GM23338 (cell line): ENCODE data around the gene SSTR4. TPM values are rescaled to one million over a fixed set of nuclear protein-coding genes. Genes with fewer than 3 reads are reported as not detected.

Experiments used
- ATAC-seq: fragments of 200-7000 bp; cut with Tn5 transposase; 3 replicates; pipeline ENCODE4 v1.9.1; 2020
- DNase-seq: peaks from one replicate; pipeline ENCODE4 v3.0.0-alpha.2; 2015; ENCODE audit warnings: low spot score
- H2AFZ ChIP-seq: fragments of 200-600 bp; sonication (generic); 2 replicates; pipeline ENCODE4 v1.8.0; 2016; ENCODE audit warnings: antibody characterized with exemption, mild to moderate bottlenecking, moderate library complexity
- H3F3A ChIP-seq: fragments of 200-600 bp; sonication (generic); replicated peaks from 2 replicates; pipeline ENCODE4 v1.8.0; 2017; ENCODE audit warnings: antibody characterized with exemption, mixed run types, low read depth
- H3K27ac ChIP-seq: fragments of 200-600 bp; sonication (generic); 2 replicates; pipeline ENCODE4 v1.6.1; 2016; ENCODE audit warnings: low read depth
- H3K27me3 ChIP-seq: fragments of 200-600 bp; sonication (generic); 2 replicates; pipeline ENCODE4 v1.8.0; 2016; ENCODE audit warnings: mild to moderate bottlenecking, mixed run types, moderate library complexity; ENCODE audit not compliant: insufficient read depth
- H3K36me3 ChIP-seq: fragments of 200-600 bp; sonication (generic); 2 replicates; pipeline ENCODE4 v1.8.0; 2016; ENCODE audit warnings: mild to moderate bottlenecking; ENCODE audit not compliant: insufficient read depth
- H3K4me1 ChIP-seq: fragments of 200-600 bp; sonication (generic); 2 replicates; pipeline ENCODE4 v1.8.0; 2016; ENCODE audit warnings: mild to moderate bottlenecking, moderate library complexity; ENCODE audit not compliant: insufficient read depth
- H3K4me2 ChIP-seq: fragments of 200-600 bp; sonication (generic); 2 replicates; pipeline ENCODE4 v1.7.1; 2017; ENCODE audit warnings: mixed run types
- H3K4me3 ChIP-seq: fragments of 200-600 bp; sonication (generic); 2 replicates; pipeline ENCODE4 v1.6.1; 2016; ENCODE audit warnings: mixed run types
- H3K79me2 ChIP-seq: fragments of 200-600 bp; sonication (generic); replicated peaks from 2 replicates; pipeline ENCODE4 v1.8.0; 2017; ENCODE audit warnings: mild to moderate bottlenecking; ENCODE audit not compliant: insufficient read depth
- H3K9me2 ChIP-seq: fragments of 200-600 bp; sonication (generic); 2 replicates; pipeline ENCODE4 v1.8.0; 2017; ENCODE audit not compliant: insufficient read depth
- H4K20me1 ChIP-seq: fragments of 200-600 bp; sonication (generic); replicated peaks from 2 replicates; pipeline ENCODE4 v1.8.0; 2017; ENCODE audit warnings: mild to moderate bottlenecking; ENCODE audit not compliant: insufficient read depth
- H3K27ac Mint-ChIP-seq: 2 replicates; pipeline ENCODE4 v1.8.0; 2020; ENCODE audit warnings: inconsistent platforms, mild to moderate bottlenecking, moderate library complexity, mixed read lengths
- H3K27me3 Mint-ChIP-seq: 3 replicates; pipeline ENCODE4 v1.8.0; 2022; ENCODE audit warnings: low read depth, mild to moderate bottlenecking, moderate library complexity, mixed read lengths, inconsistent platforms; ENCODE audit not compliant: insufficient read depth, poor library complexity
- H3K36me3 Mint-ChIP-seq: 3 replicates; pipeline ENCODE4 v1.8.0; 2021; ENCODE audit warnings: low read depth, mild to moderate bottlenecking, inconsistent platforms, moderate library complexity, mixed read lengths
- H3K4me1 Mint-ChIP-seq: 3 replicates; pipeline ENCODE4 v1.8.0; 2020; ENCODE audit warnings: mild to moderate bottlenecking, inconsistent platforms, mixed read lengths
- H3K4me3 Mint-ChIP-seq: 3 replicates; pipeline ENCODE4 v1.8.0; 2021; ENCODE audit warnings: moderate library complexity, mild to moderate bottlenecking, inconsistent platforms, mixed read lengths
- H3K9me3 Mint-ChIP-seq: 3 replicates; pipeline ENCODE4 v1.8.0; 2020; ENCODE audit warnings: moderate library complexity, mild to moderate bottlenecking, inconsistent platforms, mixed read lengths
- EZH2 ChIP-seq: fragments of 200-600 bp; sonication (generic); IDR thresholded peaks from one replicate; pipeline ENCODE4 v1.8.0; 2017; ENCODE audit warnings: antibody characterized with exemption, mild to moderate bottlenecking, low read depth; ENCODE audit not compliant: unreplicated experiment
- EZH2phosphoT487 ChIP-seq: fragments of 200-600 bp; sonication (generic); IDR thresholded peaks from one replicate; pipeline ENCODE4 v1.8.1; 2018; ENCODE audit warnings: antibody characterized with exemption; ENCODE audit not compliant: unreplicated experiment
- JUNB ChIP-seq: IDR thresholded peaks from one replicate; pipeline ENCODE4 v1.6.1; 2016; ENCODE audit warnings: antibody characterized with exemption; ENCODE audit not compliant: unreplicated experiment
- NANOG ChIP-seq: IDR thresholded peaks from 2 replicates; pipeline ENCODE4 v1.6.1; 2016; ENCODE audit warnings: antibody characterized with exemption, borderline replicate concordance
- POLR2AphosphoS5 ChIP-seq: IDR thresholded peaks from 2 replicates; pipeline ENCODE4 v1.6.1; 2016; ENCODE audit warnings: antibody characterized with exemption, low read depth
- REST ChIP-seq: IDR thresholded peaks from one replicate; pipeline ENCODE4 v1.6.1; 2018; ENCODE audit warnings: antibody characterized with exemption; ENCODE audit not compliant: unreplicated experiment
- STAT1 ChIP-seq: IDR thresholded peaks from one replicate; pipeline ENCODE4 v1.6.1; 2016; ENCODE audit warnings: antibody characterized with exemption; ENCODE audit not compliant: unreplicated experiment
- polyA plus RNA-seq: library from polyadenylated mRNA; unstranded; fragments of >200 nt; fragmentation: Nextera tagmentation; extraction: Ambion mirVana; gene quantifications from 2 replicates; pipeline ENCODE4 v1.2.1, GENCODE V29; 2016
- total RNA-seq: library from RNA; depleted of rRNA; stranded (reverse); fragments of >200 nt; shearing (Covaris generic); gene quantifications from 2 replicates; pipeline ENCODE4 v1.2.3, GENCODE V29; 2014
- TF ChIP-seq, protein P1 (sequence below), 2 experiments: fragments of 200-600 bp in 1 of 2; sonication (generic) in 1 of 2; conservative IDR thresholded peaks; 2 replicates each; pipeline versions ENCODE4 v1.5.1 to v1.6.1; 2016 to 2017; ENCODE audit warnings: antibody characterized with exemption in 2 of 2, low read depth in 2 of 2, mild to moderate bottlenecking in 2 of 2, moderate library complexity in 1 of 2
- TF ChIP-seq, protein P2 (sequence below): IDR thresholded peaks from 2 replicates; pipeline ENCODE4 v1.6.1; 2016; ENCODE audit warnings: antibody characterized with exemption
- TF ChIP-seq, protein P3 (sequence below): fragments of 250-450 bp; sonication (Bioruptor Pico); IDR thresholded peaks from 2 replicates; pipeline ENCODE4 v1.5.0; 2020; ENCODE audit warnings: mild to moderate bottlenecking, moderate library complexity

SSTR4 gene
- total and polyA plus RNA-seq, 2 experiments from 2014 or later, result not detected

- no peak for TF ChIP-seq REST
- no peak for TF ChIP-seq EZH2phosphoT487
These were observed 15.1 kb downstream of the SSTR4 start (continued) for GRCh38 chr20:23050076-23050838.

GRCh38 chr20:23050847-23051627 is 15.9 kb downstream of the SSTR4 start:
- Mint-ChIP-seq H3K36me3 (peaks cover 4% of the 10 kb centered on the region; the same call in 1 of the 3 replicates), H3K27me3 (peaks cover 59% of the 10 kb centered on the region), H3K27ac (peak overlapping the region; percentile 90), H3K4me1 (peaks cover 13% of the 10 kb centered on the region), H3K4me3 (peak overlapping the region; percentile 90), H3K9me3 (peaks cover 4% of the 10 kb centered on the region; the same call in 2 of the 3 replicates)
- no peaks in the 10 kb centered on the region for H4K20me1 ChIP-seq
- TF ChIP-seq, protein P1, sequence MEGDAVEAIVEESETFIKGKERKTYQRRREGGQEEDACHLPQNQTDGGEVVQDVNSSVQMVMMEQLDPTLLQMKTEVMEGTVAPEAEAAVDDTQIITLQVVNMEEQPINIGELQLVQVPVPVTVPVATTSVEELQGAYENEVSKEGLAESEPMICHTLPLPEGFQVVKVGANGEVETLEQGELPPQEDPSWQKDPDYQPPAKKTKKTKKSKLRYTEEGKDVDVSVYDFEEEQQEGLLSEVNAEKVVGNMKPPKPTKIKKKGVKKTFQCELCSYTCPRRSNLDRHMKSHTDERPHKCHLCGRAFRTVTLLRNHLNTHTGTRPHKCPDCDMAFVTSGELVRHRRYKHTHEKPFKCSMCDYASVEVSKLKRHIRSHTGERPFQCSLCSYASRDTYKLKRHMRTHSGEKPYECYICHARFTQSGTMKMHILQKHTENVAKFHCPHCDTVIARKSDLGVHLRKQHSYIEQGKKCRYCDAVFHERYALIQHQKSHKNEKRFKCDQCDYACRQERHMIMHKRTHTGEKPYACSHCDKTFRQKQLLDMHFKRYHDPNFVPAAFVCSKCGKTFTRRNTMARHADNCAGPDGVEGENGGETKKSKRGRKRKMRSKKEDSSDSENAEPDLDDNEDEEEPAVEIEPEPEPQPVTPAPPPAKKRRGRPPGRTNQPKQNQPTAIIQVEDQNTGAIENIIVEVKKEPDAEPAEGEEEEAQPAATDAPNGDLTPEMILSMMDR (conservative IDR thresholded peaks at IDR 0.05; ENCODE audit: low read depth in 2 of 2), result peak; percentile 69 to 76
- no peak for TF ChIP-seq NANOG
- no peak for TF ChIP-seq POLR2AphosphoS5
- peak; percentile 56 for TF ChIP-seq EZH2
- TF ChIP-seq, protein P2, sequence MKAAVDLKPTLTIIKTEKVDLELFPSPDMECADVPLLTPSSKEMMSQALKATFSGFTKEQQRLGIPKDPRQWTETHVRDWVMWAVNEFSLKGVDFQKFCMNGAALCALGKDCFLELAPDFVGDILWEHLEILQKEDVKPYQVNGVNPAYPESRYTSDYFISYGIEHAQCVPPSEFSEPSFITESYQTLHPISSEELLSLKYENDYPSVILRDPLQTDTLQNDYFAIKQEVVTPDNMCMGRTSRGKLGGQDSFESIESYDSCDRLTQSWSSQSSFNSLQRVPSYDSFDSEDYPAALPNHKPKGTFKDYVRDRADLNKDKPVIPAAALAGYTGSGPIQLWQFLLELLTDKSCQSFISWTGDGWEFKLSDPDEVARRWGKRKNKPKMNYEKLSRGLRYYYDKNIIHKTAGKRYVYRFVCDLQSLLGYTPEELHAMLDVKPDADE, result no peak
- no peak for TF ChIP-seq EZH2phosphoT487
- no peak for TF ChIP-seq STAT1
- TF ChIP-seq JUNB, result no peak
- TF ChIP-seq, protein P3, sequence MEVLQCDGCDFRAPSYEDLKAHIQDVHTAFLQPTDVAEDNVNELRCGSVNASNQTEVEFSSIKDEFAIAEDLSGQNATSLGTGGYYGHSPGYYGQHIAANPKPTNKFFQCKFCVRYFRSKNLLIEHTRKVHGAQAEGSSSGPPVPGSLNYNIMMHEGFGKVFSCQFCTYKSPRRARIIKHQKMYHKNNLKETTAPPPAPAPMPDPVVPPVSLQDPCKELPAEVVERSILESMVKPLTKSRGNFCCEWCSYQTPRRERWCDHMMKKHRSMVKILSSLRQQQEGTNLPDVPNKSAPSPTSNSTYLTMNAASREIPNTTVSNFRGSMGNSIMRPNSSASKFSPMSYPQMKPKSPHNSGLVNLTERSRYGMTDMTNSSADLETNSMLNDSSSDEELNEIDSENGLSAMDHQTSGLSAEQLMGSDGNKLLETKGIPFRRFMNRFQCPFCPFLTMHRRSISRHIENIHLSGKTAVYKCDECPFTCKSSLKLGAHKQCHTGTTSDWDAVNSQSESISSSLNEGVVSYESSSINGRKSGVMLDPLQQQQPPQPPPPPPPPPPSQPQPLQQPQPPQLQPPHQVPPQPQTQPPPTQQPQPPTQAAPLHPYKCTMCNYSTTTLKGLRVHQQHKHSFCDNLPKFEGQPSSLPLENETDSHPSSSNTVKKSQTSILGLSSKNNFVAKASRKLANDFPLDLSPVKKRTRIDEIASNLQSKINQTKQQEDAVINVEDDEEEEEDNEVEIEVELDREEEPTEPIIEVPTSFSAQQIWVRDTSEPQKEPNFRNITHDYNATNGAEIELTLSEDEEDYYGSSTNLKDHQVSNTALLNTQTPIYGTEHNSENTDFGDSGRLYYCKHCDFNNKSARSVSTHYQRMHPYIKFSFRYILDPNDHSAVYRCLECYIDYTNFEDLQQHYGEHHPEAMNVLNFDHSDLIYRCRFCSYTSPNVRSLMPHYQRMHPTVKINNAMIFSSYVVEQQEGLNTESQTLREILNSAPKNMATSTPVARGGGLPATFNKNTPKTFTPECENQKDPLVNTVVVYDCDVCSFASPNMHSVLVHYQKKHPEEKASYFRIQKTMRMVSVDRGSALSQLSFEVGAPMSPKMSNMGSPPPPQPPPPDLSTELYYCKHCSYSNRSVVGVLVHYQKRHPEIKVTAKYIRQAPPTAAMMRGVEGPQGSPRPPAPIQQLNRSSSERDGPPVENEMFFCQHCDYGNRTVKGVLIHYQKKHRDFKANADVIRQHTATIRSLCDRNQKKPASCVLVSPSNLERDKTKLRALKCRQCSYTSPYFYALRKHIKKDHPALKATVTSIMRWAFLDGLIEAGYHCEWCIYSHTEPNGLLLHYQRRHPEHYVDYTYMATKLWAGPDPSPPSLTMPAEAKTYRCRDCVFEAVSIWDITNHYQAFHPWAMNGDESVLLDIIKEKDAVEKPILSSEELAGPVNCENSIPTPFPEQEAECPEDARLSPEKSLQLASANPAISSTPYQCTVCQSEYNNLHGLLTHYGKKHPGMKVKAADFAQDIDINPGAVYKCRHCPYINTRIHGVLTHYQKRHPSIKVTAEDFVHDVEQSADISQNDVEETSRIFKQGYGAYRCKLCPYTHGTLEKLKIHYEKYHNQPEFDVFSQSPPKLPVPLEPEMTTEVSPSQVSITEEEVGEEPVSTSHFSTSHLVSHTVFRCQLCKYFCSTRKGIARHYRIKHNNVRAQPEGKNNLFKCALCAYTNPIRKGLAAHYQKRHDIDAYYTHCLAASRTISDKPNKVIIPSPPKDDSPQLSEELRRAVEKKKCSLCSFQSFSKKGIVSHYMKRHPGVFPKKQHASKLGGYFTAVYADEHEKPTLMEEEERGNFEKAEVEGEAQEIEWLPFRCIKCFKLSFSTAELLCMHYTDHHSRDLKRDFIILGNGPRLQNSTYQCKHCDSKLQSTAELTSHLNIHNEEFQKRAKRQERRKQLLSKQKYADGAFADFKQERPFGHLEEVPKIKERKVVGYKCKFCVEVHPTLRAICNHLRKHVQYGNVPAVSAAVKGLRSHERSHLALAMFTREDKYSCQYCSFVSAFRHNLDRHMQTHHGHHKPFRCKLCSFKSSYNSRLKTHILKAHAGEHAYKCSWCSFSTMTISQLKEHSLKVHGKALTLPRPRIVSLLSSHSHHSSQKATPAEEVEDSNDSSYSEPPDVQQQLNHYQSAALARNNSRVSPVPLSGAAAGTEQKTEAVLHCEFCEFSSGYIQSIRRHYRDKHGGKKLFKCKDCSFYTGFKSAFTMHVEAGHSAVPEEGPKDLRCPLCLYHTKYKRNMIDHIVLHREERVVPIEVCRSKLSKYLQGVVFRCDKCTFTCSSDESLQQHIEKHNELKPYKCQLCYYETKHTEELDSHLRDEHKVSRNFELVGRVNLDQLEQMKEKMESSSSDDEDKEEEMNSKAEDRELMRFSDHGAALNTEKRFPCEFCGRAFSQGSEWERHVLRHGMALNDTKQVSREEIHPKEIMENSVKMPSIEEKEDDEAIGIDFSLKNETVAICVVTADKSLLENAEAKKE (CRISPR knock-in tag), result 0 out of 2 replicates have a peak, but pooled peaks have one; percentile 22
- peak; percentile 65 for ATAC-seq
- DNase-seq, result peak; percentile 97
- no peaks in the 10 kb centered on the region; the same call in 1 of the 2 replicates for H3F3A ChIP-seq
- peak overlapping the region; percentile 92 for H3K4me2 ChIP-seq
- no peaks in the 10 kb centered on the region; the same call in 1 of the 2 replicates for H3K4me1 ChIP-seq
- H3K4me3 ChIP-seq, result peak overlapping the region; percentile 73
- no peaks in the 10 kb centered on the region for H3K79me2 ChIP-seq
- H2AFZ ChIP-seq, result peak overlapping the region; percentile 99
- H3K27me3 ChIP-seq, result peaks cover 72% of the 10 kb centered on the region
- no peaks in the 10 kb centered on the region for H3K9me2 ChIP-seq
- no peaks in the 10 kb centered on the region; the same call in 1 of the 2 replicates for H3K36me3 ChIP-seq
- H3K27ac ChIP-seq, result no peak overlapping the region
